ENCODE data around the gene PAM. TPM values are rescaled to one million over a fixed set of nuclear protein-coding genes. Genes with fewer than 3 reads are reported as not detected.

Gene PAM
- total RNA-seq, 2 experiments from 2014 or later = 63.4 to 65.8 TPM

DNA sequence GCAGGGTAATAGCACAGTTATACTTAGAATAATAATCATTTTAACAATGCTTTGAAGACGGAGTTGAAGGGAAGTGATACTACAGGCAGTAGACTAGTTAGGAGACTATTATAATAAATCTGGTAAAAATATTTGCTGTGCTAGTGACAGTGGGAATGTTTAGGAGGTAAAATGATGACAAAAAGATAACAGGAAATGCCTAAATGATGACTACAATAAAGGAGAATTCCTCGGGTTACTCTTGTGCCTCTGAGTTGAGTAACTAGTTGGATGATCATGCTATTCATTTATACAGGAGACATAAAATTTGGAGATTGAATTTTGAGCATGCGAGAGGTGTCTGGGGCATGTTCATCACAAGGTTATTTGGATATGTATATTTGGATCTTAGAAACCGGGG, 32.2 kb upstream of the PAM start:
- DNase-seq (no peak), ATAC-seq (no peak)
- ChIA-PET POLR2A (no interaction called here), CTCF (no interaction called here)
- H3K9me3 Mint-ChIP-seq = no peaks in the 10 kb centered on the region
- H3K36me3 Mint-ChIP-seq (ENCODE audit: low read depth) = no peaks in the 10 kb centered on the region
- no peak overlapping the region for H3K4me3 Mint-ChIP-seq
- intact Hi-C loops (cut with micrococcal nuclease) = no loop called here
- no peaks in the 10 kb centered on the region for H3K4me1 Mint-ChIP-seq (ENCODE audit: low read depth)
- TF ChIP-seq, protein P1, sequence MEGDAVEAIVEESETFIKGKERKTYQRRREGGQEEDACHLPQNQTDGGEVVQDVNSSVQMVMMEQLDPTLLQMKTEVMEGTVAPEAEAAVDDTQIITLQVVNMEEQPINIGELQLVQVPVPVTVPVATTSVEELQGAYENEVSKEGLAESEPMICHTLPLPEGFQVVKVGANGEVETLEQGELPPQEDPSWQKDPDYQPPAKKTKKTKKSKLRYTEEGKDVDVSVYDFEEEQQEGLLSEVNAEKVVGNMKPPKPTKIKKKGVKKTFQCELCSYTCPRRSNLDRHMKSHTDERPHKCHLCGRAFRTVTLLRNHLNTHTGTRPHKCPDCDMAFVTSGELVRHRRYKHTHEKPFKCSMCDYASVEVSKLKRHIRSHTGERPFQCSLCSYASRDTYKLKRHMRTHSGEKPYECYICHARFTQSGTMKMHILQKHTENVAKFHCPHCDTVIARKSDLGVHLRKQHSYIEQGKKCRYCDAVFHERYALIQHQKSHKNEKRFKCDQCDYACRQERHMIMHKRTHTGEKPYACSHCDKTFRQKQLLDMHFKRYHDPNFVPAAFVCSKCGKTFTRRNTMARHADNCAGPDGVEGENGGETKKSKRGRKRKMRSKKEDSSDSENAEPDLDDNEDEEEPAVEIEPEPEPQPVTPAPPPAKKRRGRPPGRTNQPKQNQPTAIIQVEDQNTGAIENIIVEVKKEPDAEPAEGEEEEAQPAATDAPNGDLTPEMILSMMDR (IDR thresholded peaks at IDR 0.05) = no peak
- H3K27ac Mint-ChIP-seq = no peak overlapping the region
- peaks cover 14% of the 10 kb centered on the region for H3K27me3 Mint-ChIP-seq

DNA sequence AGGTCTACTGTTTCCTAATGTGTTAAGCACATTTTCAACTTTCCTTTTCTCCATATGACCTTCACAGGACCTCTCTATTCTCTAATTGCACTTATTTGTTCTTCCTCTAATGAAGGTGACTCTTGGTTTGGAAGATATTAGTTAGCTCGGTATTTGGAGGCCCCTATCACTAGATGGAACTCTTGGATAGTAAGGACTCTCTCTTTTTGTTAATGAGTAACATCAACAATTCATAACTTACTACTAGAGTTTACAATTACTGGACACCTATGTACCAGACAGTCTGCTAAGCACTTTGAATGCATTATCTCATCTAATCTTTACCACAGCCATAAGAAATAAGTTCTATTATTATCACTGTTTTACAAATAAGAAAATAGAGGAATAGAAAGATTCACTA, 23.4 kb upstream of the PAM start:
- ChIA-PET CTCF (no interaction called here), POLR2A (no interaction called here)
- H3K4me1 Mint-ChIP-seq (ENCODE audit: low read depth) = no peaks in the 10 kb centered on the region
- TF ChIP-seq, protein P1 (IDR thresholded peaks at IDR 0.05) = no peak
- intact Hi-C loops (cut with micrococcal nuclease) = no loop called here
- no peak overlapping the region for H3K4me3 Mint-ChIP-seq
- H3K27ac Mint-ChIP-seq = no peak overlapping the region
- peaks cover 13% of the 10 kb centered on the region for H3K27me3 Mint-ChIP-seq
- DNase-seq (no peak), ATAC-seq (no peak)
- H3K36me3 Mint-ChIP-seq (ENCODE audit: low read depth) = no peaks in the 10 kb centered on the region
- no peaks in the 10 kb centered on the region for H3K9me3 Mint-ChIP-seq

- ChIA-PET POLR2A (no interaction called here), CTCF (interaction anchor here (1.4 kb wide), 1 partner anchor 47 kb away, joined by 5 read pairs; no protein-coding TSS in a partner anchor)
- no peaks in the 10 kb centered on the region for H3K9me3 Mint-ChIP-seq
- intact Hi-C loops (cut with micrococcal nuclease) = no loop called here
- TF ChIP-seq, protein P1 (IDR thresholded peaks at IDR 0.05) = no peak
- ATAC-seq (no peak), DNase-seq (no peak)
- no peaks in the 10 kb centered on the region for H3K36me3 Mint-ChIP-seq (ENCODE audit: low read depth)
- H3K27ac Mint-ChIP-seq = no peak overlapping the region
- H3K4me1 Mint-ChIP-seq (ENCODE audit: low read depth) = no peaks in the 10 kb centered on the region
- no peak overlapping the region for H3K4me3 Mint-ChIP-seq
- H3K27me3 Mint-ChIP-seq = peaks cover 8% of the 10 kb centered on the region
Measured at GRCh38 chr5:102733534-102733933, 21.6 kb upstream of the PAM start.

GRCh38 chr5:102737161-102737560, 17.9 kb upstream of the PAM start:
- POLR2A ChIA-PET = no interaction called here
- DNase-seq (no peak), ATAC-seq (no peak)
- CTCF ChIA-PET = interaction anchor here (1.0 kb wide), 1 partner anchor 19 kb away, joined by 3 read pairs; no protein-coding TSS in a partner anchor
- no peaks in the 10 kb centered on the region for H3K4me1 Mint-ChIP-seq (ENCODE audit: low read depth)
- no peak overlapping the region for H3K4me3 Mint-ChIP-seq
- H3K27me3 Mint-ChIP-seq = peaks cover 3% of the 10 kb centered on the region
- no peak overlapping the region for H3K27ac Mint-ChIP-seq
- H3K9me3 Mint-ChIP-seq = no peaks in the 10 kb centered on the region
- intact Hi-C loops (cut with micrococcal nuclease) = no loop called here
- TF ChIP-seq, protein P1 (IDR thresholded peaks at IDR 0.05) = no peak
- H3K36me3 Mint-ChIP-seq (ENCODE audit: low read depth) = no peaks in the 10 kb centered on the region

GRCh38 chr5:102737805-102738469, 17.2 kb upstream of the PAM start:
- Mint-ChIP-seq H3K36me3 (ENCODE audit: low read depth) (no peaks in the 10 kb centered on the region), H3K4me1 (ENCODE audit: low read depth) (no peaks in the 10 kb centered on the region), H3K4me3 (no peak overlapping the region), H3K27me3 (peaks cover 5% of the 10 kb centered on the region), H3K9me3 (no peaks in the 10 kb centered on the region), H3K27ac (no peak overlapping the region)
- no peak for DNase-seq
- POLR2A ChIA-PET = no interaction called here
- CTCF ChIA-PET = no interaction called here
- intact Hi-C loops (cut with micrococcal nuclease) = no loop called here
- TF ChIP-seq, protein P1 (IDR thresholded peaks at IDR 0.05) = no peak
- ATAC-seq = no peak
